Panc1 (cell line): Measurements from ENCODE around the gene LTO1. TPM values are rescaled to one million over a fixed set of nuclear protein-coding genes. Genes with fewer than 3 reads are reported as not detected.

ENCODE experiments used
- ATAC-seq: fragments of 200-7000 bp; cut with Tn5 transposase; 2 replicates; pipeline ENCODE4 v1.9.1; 2020; ENCODE audit warnings: mild to moderate bottlenecking, moderate library complexity
- BruUV-seq: library from RNA; stranded (reverse); fragments of 400-500 nt; replicated peaks from 2 replicates; lab custom pipeline; 2021; lab: Mats Ljungman, UMichigan
- CTCF ChIA-PET: fragments of 300-600 bp; sonication (Branson Sonifier 250); formaldehyde crosslinking; loops from one replicate; lab custom pipeline; 2022; ENCODE audit warnings: antibody characterized with exemption; lab: Charles Lee
- POLR2A ChIA-PET: fragments of 300-600 bp; sonication (Branson Sonifier 250); formaldehyde crosslinking; loops from one replicate; lab custom pipeline; 2022; ENCODE audit warnings: antibody characterized with exemption; lab: Charles Lee
- DNase-seq: peaks from one replicate; pipeline ENCODE4 v3.0.0-alpha.2; 2010; ENCODE audit warnings: low read depth, low spot score
- H3K27ac ChIP-seq: 2 replicates; pipeline ENCODE4 v1.5.1; 2011; ENCODE audit warnings: mild to moderate bottlenecking, low read length, inconsistent platforms
- H3K27me3 ChIP-seq: fragments of 200-500 bp; sonication (Bioruptor generic); 2 replicates; pipeline ENCODE4 v1.6.0; 2014; ENCODE audit warnings: low read length, inconsistent platforms; ENCODE audit not compliant: control insufficient read depth, insufficient read depth
- H3K36me3 ChIP-seq: fragments of 200-500 bp; sonication (Bioruptor generic); 2 replicates; pipeline ENCODE4 v1.5.1; 2014; ENCODE audit warnings: inconsistent platforms, mild to moderate bottlenecking, low read length, moderate library complexity; ENCODE audit not compliant: control insufficient read depth, insufficient read depth
- H3K4me1 ChIP-seq: 2 replicates; pipeline ENCODE4 v1.5.1; 2011; ENCODE audit warnings: inconsistent platforms, mild to moderate bottlenecking, low read length, moderate library complexity; ENCODE audit not compliant: control insufficient read depth, insufficient read depth
- H3K4me3 ChIP-seq, 2 experiments: 2 replicates each; pipeline ENCODE4 v1.5.1; 2011 to 2012; ENCODE audit warnings: low read depth in 2 of 2, low read length in 2 of 2, mild to moderate bottlenecking in 2 of 2, inconsistent platforms in 1 of 2, moderate library complexity in 1 of 2
- H3K9me3 ChIP-seq: fragments of 200-500 bp; sonication (Bioruptor generic); 2 replicates; pipeline ENCODE4 v1.5.1; 2014; ENCODE audit warnings: low read depth, mild to moderate bottlenecking, inconsistent platforms, low read length, moderate library complexity; ENCODE audit not compliant: control insufficient read depth, insufficient read depth
- CTCF ChIP-seq: fragments of 450-650 bp; IDR thresholded peaks from 2 replicates; pipeline ENCODE4 v1.5.1; 2017; ENCODE audit warnings: mild to moderate bottlenecking
- POLR2AphosphoS5 ChIP-seq: IDR thresholded peaks from 2 replicates; pipeline ENCODE4 v1.6.1; 2012; ENCODE audit warnings: mild to moderate bottlenecking, low read depth, low read length, moderate library complexity
- REST ChIP-seq, 2 experiments: IDR thresholded peaks; 2 replicates each; pipeline ENCODE4 v1.6.1; 2011 to 2012; ENCODE audit warnings: low read depth in 2 of 2, control low read depth in 1 of 2, low read length in 1 of 2, mild to moderate bottlenecking in 1 of 2, moderate library complexity in 1 of 2; ENCODE audit not compliant: insufficient read depth in 1 of 2
- SIN3A ChIP-seq: IDR thresholded peaks from 2 replicates; pipeline ENCODE4 v1.6.1; 2012; ENCODE audit warnings: low read depth, mild to moderate bottlenecking, low read length, moderate library complexity, borderline replicate concordance; ENCODE audit not compliant: insufficient read depth
- TCF7L2 ChIP-seq: IDR thresholded peaks from 2 replicates; pipeline ENCODE4 v1.6.1; 2011; ENCODE audit warnings: mild to moderate bottlenecking, low read depth, low read length, inconsistent platforms
- in situ Hi-C: cut with HindIII; loops from 2 replicates; pipeline ENCODE4 v1.10.0; 2016; ENCODE audit warnings: low sequenced_read_pairs, low pct_unique_long_range_greater_than_20kb
- intact Hi-C: fragments of 100-400 bp; cut with micrococcal nuclease; formaldehyde crosslinking; loops from one replicate; pipeline ENCODE4 v1.10.0; 2022; ENCODE audit not compliant: unreplicated experiment
- total RNA-seq: library from RNA; stranded (reverse); gene quantifications from one replicate; pipeline ENCODE4 v1.2.1, GENCODE V29; 2021; ENCODE audit not compliant: unreplicated experiment

The LTO1 gene
- total RNA-seq, 1 experiment from 2014 or later: 28.7 TPM

- TF ChIP-seq POLR2AphosphoS5: no peak
- no peak for TF ChIP-seq TCF7L2
- TF ChIP-seq SIN3A: no peak
- TF ChIP-seq REST (IDR thresholded peaks at IDR 0.05; ENCODE audit: insufficient read depth in 1 of 2, low read depth in 2 of 2, low read length in 1 of 2): no peak
- no peak for TF ChIP-seq CTCF
- in situ Hi-C loops (no loop called here), intact Hi-C loops (no loop called here)
- ChIA-PET POLR2A (interaction anchor here (0.6 kb wide), 1 partner anchor 1322 kb away, joined by 3 read pairs; no protein-coding TSS in a partner anchor), CTCF (no interaction called here)
- Histone ChIP-seq H3K9me3 (no peaks in the 10 kb centered on the region), H3K4me1 (peaks cover 35% of the 10 kb centered on the region), H3K36me3 (peaks cover 24% of the 10 kb centered on the region), H3K27ac (no peak overlapping the region), H3K4me3 (no peak overlapping the region), H3K27me3 (no peaks in the 10 kb centered on the region)
- BruUV-seq: no TSS peak
- ATAC-seq: no peak
- no peak for DNase-seq
Measured at GRCh38 chr11:69650081-69650831, 24.9 kb downstream of the LTO1 start.

GRCh38 chr11:69649576-69649900 is 25.6 kb downstream of the LTO1 start:
- intact Hi-C loops: no loop called here
- H3K27ac ChIP-seq: no peak overlapping the region
- H3K27me3 ChIP-seq: no peaks in the 10 kb centered on the region
- ChIA-PET POLR2A (interaction anchor here (0.6 kb wide), 1 partner anchor 1321 kb away, joined by 3 read pairs; no protein-coding TSS in a partner anchor), CTCF (no interaction called here)
- in situ Hi-C loops: no loop called here
- TF ChIP-seq TCF7L2 (no peak), CTCF (no peak), REST (IDR thresholded peaks at IDR 0.05; ENCODE audit: insufficient read depth in 1 of 2, low read depth in 2 of 2, low read length in 1 of 2) (no peak), SIN3A (no peak), POLR2AphosphoS5 (no peak)
- no peaks in the 10 kb centered on the region for H3K9me3 ChIP-seq
- no TSS peak for BruUV-seq
- H3K36me3 ChIP-seq: peaks cover 24% of the 10 kb centered on the region
- peaks cover 35% of the 10 kb centered on the region for H3K4me1 ChIP-seq
- H3K4me3 ChIP-seq: no peak overlapping the region
- DNase-seq (no peak), ATAC-seq (no peak)
